Psoas muscle (tissue), 8 donors: ENCODE measurements around the gene NGFR. TPM values are rescaled to one million over a fixed set of nuclear protein-coding genes. Genes with fewer than 3 reads are reported as not detected.

Source experiments
- ATAC-seq, 4 donors: fragments of 200-7000 bp; cut with Tn5 transposase; one replicate each; pipeline ENCODE4 v1.9.1; 2020; ENCODE audit warnings: moderate library complexity in 3 of 4, mild to moderate bottlenecking in 2 of 4
- DNase-seq, 2 donors: peaks; one replicate each; pipeline ENCODE4 v3.0.0-alpha.2; 2020
- H3K27ac ChIP-seq: fragments of 200-600 bp; one replicate; pipeline ENCODE4 v1.8.0; 2022
- H3K27me3 ChIP-seq, 3 donors: fragments of 200-600 bp in 1 of 3; one replicate each; pipeline versions ENCODE4 v1.6.1 to v1.8.0; 2013 to 2022; ENCODE audit warnings: low read length in 2 of 3, mild to moderate bottlenecking in 2 of 3, moderate library complexity in 1 of 3; ENCODE audit not compliant: insufficient read depth in 3 of 3
- H3K36me3 ChIP-seq, 2 donors: fragments of 200-600 bp in 1 of 2; one replicate each; pipeline versions ENCODE4 v1.6.1 to v1.8.0; 2013 to 2022; ENCODE audit warnings: low read depth in 1 of 2, mild to moderate bottlenecking in 1 of 2, moderate library complexity in 1 of 2; ENCODE audit not compliant: insufficient read depth in 1 of 2
- H3K4me1 ChIP-seq: fragments of 200-600 bp; one replicate; pipeline ENCODE4 v1.8.0; 2022
- H3K4me3 ChIP-seq: fragments of 200-600 bp; one replicate; pipeline ENCODE4 v1.8.0; 2022; ENCODE audit warnings: mild to moderate bottlenecking
- H3K9me3 ChIP-seq: fragments of 200-600 bp; one replicate; pipeline ENCODE4 v1.8.0; 2022
- WGBS, 3 donors: extraction: QIAGEN DNeasy Blood & Tissue Kit; methylation state at CpG; one replicate each; pipeline versions ENCODE4 v1.1.6 to v1.1.7; 2013; 5-methylcytosine and 5-hydroxymethylcytosine counted together
- intact Hi-C, 2 donors: fragments of 100-400 bp; cut with DNase I; formaldehyde crosslinking; loops; one replicate each; pipeline versions ENCODE4 v1.11.0 to v1.14.2; 2022
- long read RNA-seq, 2 donors: library from polyadenylated mRNA; unstranded; transcript quantifications; one replicate each; pipeline ENCODE4 v2.0.0, GENCODE V29; 2021
- polyA plus RNA-seq, 3 donors: library from polyadenylated mRNA; stranded (reverse); fragments of 200-250 nt; gene quantifications; one replicate each; pipeline ENCODE4 v1.2.3, GENCODE V29; 2013
- total RNA-seq, 4 donors: library from RNA; stranded (reverse); fragmentation: NEBNext Ultra II Directional in 2 of 4; extraction: Animal tissue kit (Norgen Biotek cat#: 25700) in 2 of 4; gene quantifications; one replicate each; pipeline versions ENCODE4 v1.2.1 to v1.2.4, GENCODE V29; 2021 to 2023
- TF ChIP-seq, protein P1 (sequence below): fragments of 200-600 bp; IDR thresholded peaks from one replicate; pipeline ENCODE4 v1.8.0; 2022; ENCODE audit warnings: antibody characterized with exemption
- donor health status: healthy with polysubstance abuse.
- donor health status: DM: no; HTN: no; CAD: no; lungs with moderate emphysema.
- donor health status: Bipolar disorder and iron deficiency.
- donor health status: healthy.
- donor health status: DM: yes; HTN: yes; CAD: no.
- donor health status: DM: no; HTN: no; CAD: no.
- donor health status: DM: no; HTN: no; CAD: no.
- donor health status: DM: yes; HTN: yes; CAD: no.

The NGFR gene, protein sequence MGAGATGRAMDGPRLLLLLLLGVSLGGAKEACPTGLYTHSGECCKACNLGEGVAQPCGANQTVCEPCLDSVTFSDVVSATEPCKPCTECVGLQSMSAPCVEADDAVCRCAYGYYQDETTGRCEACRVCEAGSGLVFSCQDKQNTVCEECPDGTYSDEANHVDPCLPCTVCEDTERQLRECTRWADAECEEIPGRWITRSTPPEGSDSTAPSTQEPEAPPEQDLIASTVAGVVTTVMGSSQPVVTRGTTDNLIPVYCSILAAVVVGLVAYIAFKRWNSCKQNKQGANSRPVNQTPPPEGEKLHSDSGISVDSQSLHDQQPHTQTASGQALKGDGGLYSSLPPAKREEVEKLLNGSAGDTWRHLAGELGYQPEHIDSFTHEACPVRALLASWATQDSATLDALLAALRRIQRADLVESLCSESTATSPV
- total RNA-seq (10 to 100 TPM in 1 of 4 donors, 1 to 10 TPM in 3; 1.6 to 13.5 (median 3.7) TPM), polyA plus RNA-seq (1 to 10 TPM in 1 of 3 donors, under 1 TPM in 2; 0.74 to 5.1 (median 0.77) TPM)
- long read RNA-seq, donor 1, partial matches to known transcripts: 4 of 6 reads
- long read RNA-seq, donor 1, other reads (novel, unspliced or antisense): 1 of 6 reads
- long read RNA-seq, donor 2, partial matches to known transcripts: 1 of 3 reads
- long read RNA-seq, donor 2, other reads (novel, unspliced or antisense): 0 of 3 reads

DNA sequence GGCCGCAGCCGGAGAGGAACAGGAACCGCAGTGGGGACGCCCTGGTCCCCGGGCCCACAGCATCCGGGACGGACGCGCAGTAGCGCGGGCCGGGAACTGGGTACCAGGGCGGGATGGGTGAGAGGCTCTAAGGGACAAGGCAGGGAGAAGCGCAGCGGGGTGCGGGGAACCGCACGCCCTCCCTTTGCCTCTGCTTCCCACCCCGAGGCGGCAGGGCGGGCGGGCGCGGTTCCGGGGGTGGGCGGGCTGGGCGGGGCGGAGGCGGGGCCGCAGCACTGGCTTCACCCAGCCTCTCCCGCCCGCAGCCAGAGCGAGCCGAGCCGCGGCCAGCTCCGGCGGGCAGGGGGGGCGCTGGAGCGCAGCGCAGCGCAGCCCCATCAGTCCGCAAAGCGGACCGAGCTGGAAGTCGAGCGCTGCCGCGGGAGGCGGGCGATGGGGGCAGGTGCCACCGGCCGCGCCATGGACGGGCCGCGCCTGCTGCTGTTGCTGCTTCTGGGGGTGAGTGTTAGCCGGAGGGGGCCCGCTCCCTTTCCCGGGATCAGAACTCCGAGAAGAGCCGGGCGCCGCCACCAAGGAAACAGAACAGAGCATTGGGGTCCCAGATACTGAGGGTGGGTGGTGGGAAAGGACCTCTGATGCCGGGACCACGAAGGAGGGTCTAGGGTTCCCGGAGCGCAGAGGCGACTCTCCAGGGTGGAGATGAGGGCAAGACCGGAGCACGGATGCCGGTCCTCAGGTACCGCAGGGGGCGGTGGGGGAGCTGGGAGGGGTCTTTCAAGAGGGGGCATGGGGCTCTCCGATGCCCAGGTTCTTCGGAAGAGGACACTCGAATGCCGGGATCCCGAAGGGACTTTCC is at the start of gene NGFR:
Gene NGFR (plus strand): TSS at position 308 of the 856 bp plus-strand sequence. CDS start 125 bp downstream, at position 433.
- TF ChIP-seq, protein P1, sequence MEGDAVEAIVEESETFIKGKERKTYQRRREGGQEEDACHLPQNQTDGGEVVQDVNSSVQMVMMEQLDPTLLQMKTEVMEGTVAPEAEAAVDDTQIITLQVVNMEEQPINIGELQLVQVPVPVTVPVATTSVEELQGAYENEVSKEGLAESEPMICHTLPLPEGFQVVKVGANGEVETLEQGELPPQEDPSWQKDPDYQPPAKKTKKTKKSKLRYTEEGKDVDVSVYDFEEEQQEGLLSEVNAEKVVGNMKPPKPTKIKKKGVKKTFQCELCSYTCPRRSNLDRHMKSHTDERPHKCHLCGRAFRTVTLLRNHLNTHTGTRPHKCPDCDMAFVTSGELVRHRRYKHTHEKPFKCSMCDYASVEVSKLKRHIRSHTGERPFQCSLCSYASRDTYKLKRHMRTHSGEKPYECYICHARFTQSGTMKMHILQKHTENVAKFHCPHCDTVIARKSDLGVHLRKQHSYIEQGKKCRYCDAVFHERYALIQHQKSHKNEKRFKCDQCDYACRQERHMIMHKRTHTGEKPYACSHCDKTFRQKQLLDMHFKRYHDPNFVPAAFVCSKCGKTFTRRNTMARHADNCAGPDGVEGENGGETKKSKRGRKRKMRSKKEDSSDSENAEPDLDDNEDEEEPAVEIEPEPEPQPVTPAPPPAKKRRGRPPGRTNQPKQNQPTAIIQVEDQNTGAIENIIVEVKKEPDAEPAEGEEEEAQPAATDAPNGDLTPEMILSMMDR: no peak
- H3K36me3 ChIP-seq: no peaks in the 10 kb centered on the region
- H3K27ac ChIP-seq: no peak within 1 kb of the TSS
- peaks cover 26% of the 10 kb centered on the region for H3K4me1 ChIP-seq
- H3K9me3 ChIP-seq: no peaks in the 10 kb centered on the region
- peaks cover 0 to 56% (median 7%) of the 10 kb centered on the region in 3 donors for H3K27me3 ChIP-seq
- H3K4me3 ChIP-seq: peak within 1 kb of the TSS; percentile 71
- 0 to 1% (median 0%) methylated on average over 46 to 79 of the region's 79 CpGs for WGBS, 3 donors
- ATAC-seq (peak; percentile 22 to 55 (median 46)), DNase-seq (peak; percentile 60 to 64)
- intact Hi-C loops: loop anchor here in 1 of 2 donors (5.0 kb wide), 1 partner anchor 217 kb away; no protein-coding TSS in a partner anchor

DNA sequence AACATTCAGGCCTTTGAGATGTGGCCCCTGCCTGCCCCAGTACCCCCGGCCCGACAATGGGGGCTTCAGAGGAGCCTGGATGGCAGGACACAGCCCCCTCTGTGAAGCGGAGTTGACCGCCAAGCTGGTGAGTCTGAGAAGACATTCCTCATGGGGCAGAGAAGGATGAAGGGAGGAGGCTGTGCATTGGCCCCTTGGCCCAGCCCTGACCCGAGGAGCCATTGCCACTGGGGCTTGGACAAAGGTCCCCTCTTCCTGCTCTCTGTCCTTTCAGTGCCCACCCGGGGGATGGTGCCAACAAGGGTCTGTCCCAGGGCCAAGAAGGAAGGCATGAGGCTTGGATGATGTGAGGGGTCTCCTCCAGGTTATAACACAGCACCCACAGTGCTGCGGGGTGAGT is 49.5 kb upstream of the NGFR start:
- no peak for DNase-seq

GRCh38 chr17:49447628-49448302 is 47.3 kb upstream of the NGFR start:
- no peak overlapping the region for H3K27ac ChIP-seq
- no peaks in the 10 kb centered on the region for H3K9me3 ChIP-seq
- TF ChIP-seq, protein P1: no peak
- intact Hi-C loops: no loop called here
- ATAC-seq (no peak), DNase-seq (no peak)
- H3K27me3 ChIP-seq: no peaks in the 10 kb centered on the region
- H3K36me3 ChIP-seq: no peaks in the 10 kb centered on the region
- no peaks in the 10 kb centered on the region for H3K4me1 ChIP-seq
- no peak overlapping the region for H3K4me3 ChIP-seq
- WGBS, 3 donors: 81 to 85% (median 84%) methylated on average over 9 of the region's 9 CpGs

More for the DNA sequence above, 49.5 kb upstream of the NGFR start:
- intact Hi-C loops: no loop called here
- Histone ChIP-seq H3K4me3 (no peak overlapping the region), H3K27me3 (peaks cover 0 to 5% (median under 1%) of the 10 kb centered on the region in 3 donors), H3K27ac (no peak overlapping the region), H3K9me3 (no peaks in the 10 kb centered on the region), H3K36me3 (no peaks in the 10 kb centered on the region), H3K4me1 (no peaks in the 10 kb centered on the region)
- TF ChIP-seq, protein P1: no peak
- no peak for ATAC-seq
- 78 to 82% (median 81%) methylated on average over 7 of the region's 7 CpGs for WGBS, 3 donors

DNA sequence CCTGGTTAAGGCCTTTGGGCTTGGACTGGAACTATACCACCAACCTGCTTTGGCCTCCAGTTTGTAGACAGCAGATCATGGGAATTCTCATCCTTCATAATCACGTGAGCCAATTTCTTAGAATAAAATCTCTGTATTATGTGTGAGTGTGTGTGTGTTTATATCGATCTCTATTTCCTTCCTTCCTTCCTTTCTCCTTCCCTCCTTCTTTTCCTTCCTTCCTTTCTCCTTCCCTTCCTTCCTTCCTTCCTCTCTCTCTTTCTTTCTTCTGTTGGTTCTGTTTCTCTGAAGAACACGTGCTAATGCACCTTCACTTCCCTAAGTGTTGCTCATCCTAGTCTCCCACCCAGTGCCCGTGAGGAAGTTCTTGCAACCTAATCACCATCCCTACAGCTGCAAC is 44.9 kb upstream of the NGFR start:
- Histone ChIP-seq H3K27me3 (no peaks in the 10 kb centered on the region), H3K36me3 (no peaks in the 10 kb centered on the region), H3K9me3 (no peaks in the 10 kb centered on the region), H3K4me3 (no peak overlapping the region), H3K4me1 (no peaks in the 10 kb centered on the region), H3K27ac (no peak overlapping the region)
- intact Hi-C loops: no loop called here
- ATAC-seq: no peak
- WGBS, 3 donors: 66 to 83% (median 74%) methylated on average over 4 of the region's 4 CpGs
- no peak for DNase-seq
- TF ChIP-seq, protein P1: no peak
